ENCODE results near the gene C2orf78.

Gene C2orf78

GRCh38 chr2:73759904-73760303, 24.1 kb upstream of the C2orf78 start:
- Histone ChIP-seq H3K27me3 (ENCODE audit: insufficient read depth, poor library complexity, severe bottlenecking) (no peaks in the 10 kb centered on the region), H3K27ac (ENCODE audit: poor library complexity, severe bottlenecking) (no peak overlapping the region), H3K9me3 (ENCODE audit: severe bottlenecking) (no peaks in the 10 kb centered on the region), H3K4me1 (ENCODE audit: insufficient read depth, poor library complexity, severe bottlenecking) (no peaks in the 10 kb centered on the region), H3K36me3 (ENCODE audit: low read depth) (peaks cover 90% of the 10 kb centered on the region), H3K4me3 (ENCODE audit: severe bottlenecking) (no peak overlapping the region)
- ATAC-seq (ENCODE audit: low read depth), result no peak
- DNase-seq (ENCODE audit: low spot score), result no peak
- no peak for TF ChIP-seq CTCF (IDR thresholded peaks at IDR 0.05; ENCODE audit: poor library complexity, severe bottlenecking)

GRCh38 chr2:73762571-73762970, 21.4 kb upstream of the C2orf78 start:
- no peak for TF ChIP-seq CTCF (IDR thresholded peaks at IDR 0.05; ENCODE audit: poor library complexity, severe bottlenecking)
- ATAC-seq (ENCODE audit: low read depth) (no peak), DNase-seq (ENCODE audit: low spot score) (no peak)
- Histone ChIP-seq H3K9me3 (ENCODE audit: severe bottlenecking) (no peaks in the 10 kb centered on the region), H3K27ac (ENCODE audit: poor library complexity, severe bottlenecking) (no peak overlapping the region), H3K4me1 (ENCODE audit: insufficient read depth, poor library complexity, severe bottlenecking) (no peaks in the 10 kb centered on the region), H3K36me3 (ENCODE audit: low read depth) (peaks cover 93% of the 10 kb centered on the region), H3K27me3 (ENCODE audit: insufficient read depth, poor library complexity, severe bottlenecking) (no peaks in the 10 kb centered on the region), H3K4me3 (ENCODE audit: severe bottlenecking) (no peak overlapping the region)

GRCh38 chr2:73764945-73765344, 19.0 kb upstream of the C2orf78 start:
- no peaks in the 10 kb centered on the region for H3K27me3 ChIP-seq (ENCODE audit: insufficient read depth, poor library complexity, severe bottlenecking)
- H3K4me1 ChIP-seq (ENCODE audit: insufficient read depth, poor library complexity, severe bottlenecking), result no peaks in the 10 kb centered on the region
- H3K36me3 ChIP-seq (ENCODE audit: low read depth), result peaks cover 96% of the 10 kb centered on the region

GRCh38 chr2:73766349-73766748, 17.6 kb upstream of the C2orf78 start:
- H3K27me3 ChIP-seq (ENCODE audit: insufficient read depth, poor library complexity, severe bottlenecking), result no peaks in the 10 kb centered on the region
- TF ChIP-seq CTCF (IDR thresholded peaks at IDR 0.05; ENCODE audit: poor library complexity, severe bottlenecking), result no peak
- no peak for ATAC-seq (ENCODE audit: low read depth)
- no peak overlapping the region for H3K27ac ChIP-seq (ENCODE audit: poor library complexity, severe bottlenecking)
- H3K9me3 ChIP-seq (ENCODE audit: severe bottlenecking), result no peaks in the 10 kb centered on the region
- H3K4me3 ChIP-seq (ENCODE audit: severe bottlenecking), result no peak overlapping the region
- no peaks in the 10 kb centered on the region for H3K4me1 ChIP-seq (ENCODE audit: insufficient read depth, poor library complexity, severe bottlenecking)
- no peak for DNase-seq (ENCODE audit: low spot score)
- H3K36me3 ChIP-seq (ENCODE audit: low read depth), result peaks cover 92% of the 10 kb centered on the region

More at GRCh38 chr2:73764945-73765344, 19.0 kb upstream of the C2orf78 start:
- Histone ChIP-seq H3K9me3 (ENCODE audit: severe bottlenecking) (no peaks in the 10 kb centered on the region), H3K4me3 (ENCODE audit: severe bottlenecking) (no peak overlapping the region), H3K27ac (ENCODE audit: poor library complexity, severe bottlenecking) (no peak overlapping the region)
- ATAC-seq (ENCODE audit: low read depth) (no peak), DNase-seq (ENCODE audit: low spot score) (no peak)
- TF ChIP-seq CTCF (IDR thresholded peaks at IDR 0.05; ENCODE audit: poor library complexity, severe bottlenecking), result no peak

- no peak overlapping the region for H3K27ac ChIP-seq (ENCODE audit: poor library complexity, severe bottlenecking)
Measured at GRCh38 chr2:73766994-73767393, 17.0 kb upstream of the C2orf78 start.

More at GRCh38 chr2:73766994-73767393, 17.0 kb upstream of the C2orf78 start:
- TF ChIP-seq CTCF (IDR thresholded peaks at IDR 0.05; ENCODE audit: poor library complexity, severe bottlenecking), result no peak
- no peaks in the 10 kb centered on the region for H3K9me3 ChIP-seq (ENCODE audit: severe bottlenecking)
- no peaks in the 10 kb centered on the region for H3K27me3 ChIP-seq (ENCODE audit: insufficient read depth, poor library complexity, severe bottlenecking)
- ATAC-seq (ENCODE audit: low read depth) (no peak), DNase-seq (ENCODE audit: low spot score) (no peak)
- H3K4me3 ChIP-seq (ENCODE audit: severe bottlenecking), result no peak overlapping the region
- no peaks in the 10 kb centered on the region for H3K4me1 ChIP-seq (ENCODE audit: insufficient read depth, poor library complexity, severe bottlenecking)
- peaks cover 89% of the 10 kb centered on the region for H3K36me3 ChIP-seq (ENCODE audit: low read depth)
